Measurements from ENCODE around the gene SLC17A5.

DNA sequence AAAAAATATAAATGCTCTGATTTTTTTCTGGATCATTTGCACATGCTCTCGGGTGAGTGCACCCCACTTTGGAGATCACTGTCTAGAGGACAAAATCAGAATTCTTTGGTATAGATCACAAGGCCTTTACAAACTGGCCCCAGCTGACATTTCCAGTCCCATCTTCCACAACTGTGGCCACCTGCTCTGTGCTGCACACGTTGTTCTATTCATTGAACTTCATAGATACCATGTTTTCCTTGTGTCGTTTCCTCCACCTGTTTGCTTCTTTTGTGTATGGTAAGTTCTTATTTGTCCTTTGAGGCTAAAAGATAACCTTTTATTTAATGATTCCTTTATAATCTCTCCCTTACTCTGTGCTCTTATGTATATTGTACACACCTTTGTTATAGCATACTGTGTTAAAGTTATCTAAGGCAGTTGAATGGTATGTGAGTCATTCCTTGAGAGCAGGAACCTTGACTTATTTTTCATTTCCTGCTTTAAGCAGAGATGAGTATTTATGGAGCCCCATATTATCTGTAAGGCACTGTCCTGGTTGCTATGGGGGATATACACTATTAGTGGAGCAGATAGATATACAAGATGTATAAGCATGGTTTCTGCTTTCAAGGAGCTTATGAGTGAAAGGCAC is 12.0 kb upstream of the SLC17A5 start:
- TF ChIP-seq, protein P1, sequence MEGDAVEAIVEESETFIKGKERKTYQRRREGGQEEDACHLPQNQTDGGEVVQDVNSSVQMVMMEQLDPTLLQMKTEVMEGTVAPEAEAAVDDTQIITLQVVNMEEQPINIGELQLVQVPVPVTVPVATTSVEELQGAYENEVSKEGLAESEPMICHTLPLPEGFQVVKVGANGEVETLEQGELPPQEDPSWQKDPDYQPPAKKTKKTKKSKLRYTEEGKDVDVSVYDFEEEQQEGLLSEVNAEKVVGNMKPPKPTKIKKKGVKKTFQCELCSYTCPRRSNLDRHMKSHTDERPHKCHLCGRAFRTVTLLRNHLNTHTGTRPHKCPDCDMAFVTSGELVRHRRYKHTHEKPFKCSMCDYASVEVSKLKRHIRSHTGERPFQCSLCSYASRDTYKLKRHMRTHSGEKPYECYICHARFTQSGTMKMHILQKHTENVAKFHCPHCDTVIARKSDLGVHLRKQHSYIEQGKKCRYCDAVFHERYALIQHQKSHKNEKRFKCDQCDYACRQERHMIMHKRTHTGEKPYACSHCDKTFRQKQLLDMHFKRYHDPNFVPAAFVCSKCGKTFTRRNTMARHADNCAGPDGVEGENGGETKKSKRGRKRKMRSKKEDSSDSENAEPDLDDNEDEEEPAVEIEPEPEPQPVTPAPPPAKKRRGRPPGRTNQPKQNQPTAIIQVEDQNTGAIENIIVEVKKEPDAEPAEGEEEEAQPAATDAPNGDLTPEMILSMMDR (conservative IDR thresholded peaks at IDR 0.05 in 1 of 2, IDR thresholded peaks at IDR 0.05 in 1 of 2; ENCODE audit: extremely low read depth in 1 of 2, insufficient read depth in 1 of 2, low read depth in 1 of 2, low read length in 2 of 2), result no peak
- TF ChIP-seq EZH2 (IDR thresholded peaks at IDR 0.05; ENCODE audit: borderline replicate concordance, low read length), result no peak
